ENCODE results near the gene PHACTR3.

Gene PHACTR3

GRCh38 chr20:59574308-59574707 is 30.0 kb upstream of the PHACTR3 start:
- no peak for DNase-seq (ENCODE audit: low read depth)

DNA sequence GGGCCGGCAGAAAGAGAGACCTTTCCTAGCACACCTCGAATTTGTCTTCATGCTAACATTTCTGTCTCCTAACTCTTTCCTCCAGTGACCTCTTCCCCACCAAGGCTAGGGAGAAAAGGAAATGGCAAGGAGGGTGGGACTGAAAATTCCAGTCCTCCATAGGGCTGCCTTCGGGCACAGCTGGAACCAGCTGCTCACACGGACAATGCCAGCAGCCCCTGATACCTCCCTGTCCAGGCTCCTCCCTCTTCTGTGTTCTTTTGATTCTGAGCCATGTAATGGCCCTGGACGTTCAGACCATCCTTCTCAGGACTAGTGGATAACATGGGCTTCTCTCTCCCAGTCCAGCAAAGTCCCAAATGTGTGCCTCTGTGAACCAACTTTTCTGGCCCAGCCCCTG is 29.1 kb upstream of the PHACTR3 start:
- DNase-seq (ENCODE audit: low read depth): no peak

DNA sequence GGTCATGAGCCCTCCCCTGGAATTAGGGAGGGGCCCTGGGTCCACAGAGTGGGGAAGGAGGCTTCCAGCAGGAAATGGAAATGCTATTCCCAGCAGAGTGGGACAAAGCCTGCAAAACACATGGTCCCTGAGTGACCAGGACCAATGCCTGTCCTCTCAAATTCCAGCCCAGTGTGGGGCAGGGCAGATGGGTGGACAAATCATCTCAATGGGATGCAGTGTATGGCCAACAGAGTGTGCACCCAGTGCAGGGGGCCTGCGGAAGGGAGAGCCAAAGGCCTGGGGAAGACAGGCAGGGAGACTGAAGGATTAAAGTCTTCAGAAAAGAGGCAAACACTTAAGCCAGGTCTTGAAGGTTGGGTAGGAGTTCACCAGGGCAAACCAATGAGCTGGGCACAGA is 28.7 kb upstream of the PHACTR3 start:
- no peak for DNase-seq (ENCODE audit: low read depth)

DNA sequence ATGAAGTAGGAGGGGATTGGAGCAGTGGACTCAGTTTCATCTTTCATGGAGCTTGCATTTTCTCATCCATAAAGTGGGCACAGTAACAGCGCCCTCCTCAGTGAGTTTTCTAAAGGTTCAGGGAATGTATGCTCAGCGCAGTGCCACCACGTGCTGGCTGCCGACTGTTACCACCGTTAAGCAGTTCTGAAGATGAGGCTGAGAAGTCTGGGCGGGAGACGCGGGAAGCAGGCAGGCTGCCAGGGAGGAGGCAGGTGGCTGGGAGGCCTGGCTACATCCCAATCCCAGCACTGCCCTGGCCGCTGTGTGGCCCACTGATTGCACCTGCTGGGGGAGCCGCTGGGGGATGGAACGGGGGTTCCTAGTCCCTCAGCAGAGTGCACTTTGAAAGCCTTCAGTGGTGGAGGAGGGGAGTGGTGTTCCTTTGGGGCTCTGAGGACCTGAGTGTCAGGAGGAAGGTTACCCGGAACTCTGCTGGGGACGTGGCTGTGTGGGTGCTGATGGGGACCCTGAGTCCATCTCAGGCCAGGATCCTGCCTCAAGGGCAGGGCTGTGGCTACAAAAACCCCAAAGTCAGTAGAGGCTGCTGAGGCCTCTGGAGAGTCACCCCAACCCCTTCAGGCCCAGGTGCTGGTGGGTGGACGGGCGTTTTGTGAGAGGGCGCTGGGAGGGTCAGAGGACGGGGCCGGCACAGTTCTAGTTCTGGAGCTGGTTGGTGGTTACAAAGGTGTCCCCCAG is 28.0 kb upstream of the PHACTR3 start:
- DNase-seq (ENCODE audit: low read depth): no peak

DNA sequence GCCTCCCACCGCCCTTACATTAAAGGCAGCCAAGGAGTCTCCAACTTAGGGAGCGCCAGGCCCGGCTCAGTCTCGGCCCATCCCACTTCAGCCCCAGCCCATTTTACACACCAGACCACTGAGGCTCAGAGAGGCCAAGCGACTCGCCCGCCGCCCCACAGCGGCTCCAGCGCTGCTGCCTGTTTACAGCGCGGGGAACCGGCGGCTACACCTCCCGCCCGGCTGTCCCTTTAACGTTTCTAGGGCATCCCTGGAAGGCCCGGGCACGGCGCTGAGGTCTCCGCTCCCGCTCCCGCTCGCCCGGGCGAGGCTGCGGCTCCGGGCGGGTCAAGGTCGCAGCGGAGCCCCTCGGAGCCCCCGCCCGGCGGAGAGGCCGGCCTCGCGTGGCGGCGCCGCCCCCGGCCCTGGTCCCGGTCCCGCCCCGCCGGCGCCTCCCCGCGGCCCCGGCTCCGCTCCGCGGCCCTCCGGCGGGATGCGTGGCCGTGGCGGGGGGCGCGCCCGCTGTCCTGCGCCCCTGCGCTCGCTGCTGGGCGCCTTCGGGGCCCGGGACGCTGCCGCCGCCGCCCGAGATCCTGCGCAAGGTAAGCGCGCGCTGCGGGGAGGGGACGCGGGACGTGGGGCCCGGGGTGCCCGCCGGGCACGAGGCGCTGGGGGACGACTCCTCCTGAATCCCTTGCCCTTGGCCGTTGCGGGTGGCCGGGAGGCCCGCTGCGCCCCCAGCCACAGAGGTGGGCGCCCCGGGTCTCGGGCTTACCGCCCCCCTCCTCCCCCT is 27.1 kb upstream of the PHACTR3 start:
- no peak for DNase-seq (ENCODE audit: low read depth)

DNA sequence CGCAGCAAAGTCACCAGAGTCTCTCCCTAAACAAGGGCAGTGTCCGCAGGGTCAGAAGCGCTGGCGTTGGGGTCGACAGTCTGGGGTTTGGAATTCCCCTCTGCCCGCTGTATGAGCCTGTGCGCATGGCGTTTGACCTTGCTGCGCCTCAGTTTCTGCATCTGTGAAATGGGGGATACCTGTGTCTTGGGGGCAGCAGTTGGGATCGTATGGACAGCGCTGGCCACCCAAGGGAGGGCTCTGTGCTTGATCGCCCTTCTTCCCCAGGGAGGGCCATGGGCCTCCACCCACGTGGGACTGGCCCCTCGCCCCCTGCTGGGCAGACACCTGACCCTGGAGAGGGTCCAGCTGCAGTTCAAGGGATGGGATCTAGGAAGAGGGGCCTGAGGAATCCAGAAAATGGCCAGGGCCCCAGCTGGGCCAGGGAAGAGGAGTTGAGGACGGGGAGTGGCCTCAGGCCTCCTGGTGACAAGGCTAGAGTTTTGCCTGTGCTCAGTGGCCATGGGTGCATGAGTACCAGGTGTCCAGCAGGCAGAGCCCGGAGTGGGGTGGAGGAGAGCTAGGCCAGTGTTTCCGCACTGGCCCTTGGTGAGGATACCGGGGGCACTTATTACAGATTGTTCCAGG is 26.4 kb upstream of the PHACTR3 start:
- no peak for DNase-seq (ENCODE audit: low read depth)

DNA sequence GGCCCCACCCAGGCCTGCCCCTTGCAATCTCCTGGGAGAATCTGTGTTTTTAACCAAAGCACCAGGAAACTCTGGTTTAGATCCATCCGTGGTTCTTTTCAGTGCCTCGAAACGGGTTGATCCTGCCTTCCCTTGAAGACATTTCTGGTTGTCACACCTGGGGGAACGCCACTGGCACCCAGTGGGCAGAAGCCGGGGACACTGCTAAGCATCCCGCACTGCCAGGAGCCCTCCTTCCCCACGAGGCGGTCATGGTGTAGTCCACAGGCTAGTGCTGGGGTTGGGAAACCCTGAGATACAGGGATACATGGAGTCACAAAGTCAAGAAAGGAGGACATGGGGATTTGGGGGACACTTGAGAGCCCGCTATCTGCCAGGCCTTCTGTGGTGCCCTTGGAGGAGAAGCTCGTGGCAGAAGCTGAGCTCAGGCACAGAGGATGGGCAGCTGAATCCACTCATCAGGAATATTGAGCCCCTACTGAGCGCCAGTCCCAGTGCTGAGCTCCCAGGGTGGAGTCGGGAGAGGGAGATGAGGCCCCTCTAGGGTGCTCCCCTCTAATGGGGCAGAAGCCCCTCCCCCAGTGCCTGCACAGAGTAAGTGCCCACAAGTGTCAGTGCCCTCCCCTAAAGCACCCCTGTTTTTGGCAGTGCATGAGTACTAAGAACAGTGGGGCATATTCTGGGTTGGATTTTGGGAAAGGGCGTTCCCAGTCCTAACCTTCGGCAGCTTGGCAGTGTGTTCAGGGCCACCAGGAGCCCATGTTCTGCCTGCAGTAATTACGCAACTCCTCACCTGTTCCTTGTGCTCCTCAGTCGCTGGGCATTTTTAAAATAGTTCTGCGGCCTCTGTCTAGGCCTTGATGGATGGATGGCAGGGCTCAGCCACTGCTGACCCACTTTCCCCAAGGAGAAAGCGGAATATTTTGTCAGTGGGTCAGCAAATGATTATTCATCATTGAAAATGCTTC is 25.6 kb upstream of the PHACTR3 start:
- no peak for DNase-seq (ENCODE audit: low read depth)

DNA sequence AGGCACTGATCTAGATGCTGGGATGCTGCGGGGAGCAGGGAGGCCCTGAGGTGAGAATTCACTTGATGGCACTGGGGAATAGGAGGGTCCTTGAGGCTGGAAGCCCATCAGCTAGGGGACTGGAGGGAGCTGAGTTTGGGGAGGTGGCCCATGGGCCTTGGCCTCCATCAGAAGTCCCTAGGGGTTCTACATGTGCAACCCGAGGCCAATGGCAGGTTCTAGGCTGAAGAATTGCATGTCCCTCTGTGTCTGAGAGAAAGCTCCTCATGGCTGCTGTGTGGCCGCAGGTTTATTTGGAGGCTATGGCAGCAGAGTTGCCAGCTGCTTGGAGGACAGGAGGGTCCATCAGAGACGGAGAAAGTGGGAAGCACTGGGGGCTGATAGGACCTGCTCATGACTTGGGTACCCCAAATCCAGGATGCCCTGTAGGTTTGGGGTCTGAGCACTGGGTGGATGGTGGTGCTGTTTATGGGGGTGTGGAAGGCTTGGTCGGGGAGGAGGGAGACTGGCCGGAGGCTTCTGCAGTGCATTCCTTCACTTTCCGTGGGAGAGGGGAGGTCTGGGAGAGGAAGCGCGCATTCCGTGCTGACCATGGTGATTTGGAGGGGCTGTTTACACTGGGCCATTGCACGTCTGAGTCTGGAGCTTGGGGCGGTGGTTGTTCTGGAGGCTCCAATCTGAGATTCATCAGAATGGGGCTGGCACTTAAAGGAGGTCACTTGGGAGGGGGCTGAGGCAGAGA is 24.8 kb upstream of the PHACTR3 start:
- no peak for DNase-seq (ENCODE audit: low read depth)

GRCh38 chr20:59580146-59580946 is 24.0 kb upstream of the PHACTR3 start:
- no peak for DNase-seq (ENCODE audit: low read depth)

DNA sequence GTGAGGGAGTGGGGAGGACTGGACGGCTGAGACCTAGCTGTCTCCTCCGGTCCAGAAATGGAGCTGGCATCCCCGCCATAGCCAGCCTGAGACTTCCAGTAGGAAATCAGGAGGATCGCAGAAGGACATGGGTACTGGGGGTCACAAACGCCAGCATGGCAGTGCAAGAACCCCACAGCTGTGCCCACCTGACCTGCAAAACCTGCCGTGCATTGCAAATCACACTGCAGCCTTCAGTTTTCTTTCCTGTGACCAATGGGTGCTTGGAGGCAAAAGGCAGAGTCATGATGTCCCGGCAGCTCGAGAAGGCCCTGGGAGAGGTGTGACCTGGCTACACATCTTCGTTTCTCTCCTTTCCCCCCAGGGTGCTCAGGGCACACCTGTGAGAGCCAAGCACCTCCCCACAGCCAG is 23.3 kb upstream of the PHACTR3 start:
- DNase-seq (ENCODE audit: low read depth): no peak

DNA sequence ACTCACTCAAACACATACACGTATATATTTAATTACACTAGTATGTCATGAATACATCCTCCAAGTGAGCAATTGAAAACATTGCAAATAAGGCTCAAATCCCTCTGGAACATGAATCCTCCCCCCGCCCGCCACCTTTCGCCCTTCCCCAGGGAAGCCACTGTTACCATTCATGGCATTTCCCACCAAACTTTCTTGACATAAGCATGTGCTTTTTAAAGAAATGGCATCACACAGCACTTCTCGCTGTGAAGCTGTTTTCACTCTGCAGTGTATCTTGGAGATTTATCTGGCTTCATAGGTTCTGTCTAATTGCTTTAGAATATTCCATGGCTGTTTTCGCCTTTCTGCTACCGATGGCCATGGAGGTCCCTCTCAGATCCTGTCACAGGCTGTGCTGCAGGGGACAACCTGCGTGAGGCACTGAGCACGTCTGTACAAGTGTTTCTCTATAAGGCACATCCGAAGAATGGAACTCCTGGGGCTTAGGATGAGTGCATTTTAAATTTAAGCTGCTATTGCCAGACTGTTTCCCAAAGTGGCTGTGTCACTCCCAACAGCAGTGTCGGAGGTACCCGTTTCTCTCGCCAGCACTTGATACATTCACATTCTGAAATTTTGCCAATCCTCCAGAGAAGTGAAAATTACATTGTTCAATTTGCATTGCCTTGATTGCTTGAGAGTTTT is 22.2 kb upstream of the PHACTR3 start:
- DNase-seq (ENCODE audit: low read depth): no peak

DNA sequence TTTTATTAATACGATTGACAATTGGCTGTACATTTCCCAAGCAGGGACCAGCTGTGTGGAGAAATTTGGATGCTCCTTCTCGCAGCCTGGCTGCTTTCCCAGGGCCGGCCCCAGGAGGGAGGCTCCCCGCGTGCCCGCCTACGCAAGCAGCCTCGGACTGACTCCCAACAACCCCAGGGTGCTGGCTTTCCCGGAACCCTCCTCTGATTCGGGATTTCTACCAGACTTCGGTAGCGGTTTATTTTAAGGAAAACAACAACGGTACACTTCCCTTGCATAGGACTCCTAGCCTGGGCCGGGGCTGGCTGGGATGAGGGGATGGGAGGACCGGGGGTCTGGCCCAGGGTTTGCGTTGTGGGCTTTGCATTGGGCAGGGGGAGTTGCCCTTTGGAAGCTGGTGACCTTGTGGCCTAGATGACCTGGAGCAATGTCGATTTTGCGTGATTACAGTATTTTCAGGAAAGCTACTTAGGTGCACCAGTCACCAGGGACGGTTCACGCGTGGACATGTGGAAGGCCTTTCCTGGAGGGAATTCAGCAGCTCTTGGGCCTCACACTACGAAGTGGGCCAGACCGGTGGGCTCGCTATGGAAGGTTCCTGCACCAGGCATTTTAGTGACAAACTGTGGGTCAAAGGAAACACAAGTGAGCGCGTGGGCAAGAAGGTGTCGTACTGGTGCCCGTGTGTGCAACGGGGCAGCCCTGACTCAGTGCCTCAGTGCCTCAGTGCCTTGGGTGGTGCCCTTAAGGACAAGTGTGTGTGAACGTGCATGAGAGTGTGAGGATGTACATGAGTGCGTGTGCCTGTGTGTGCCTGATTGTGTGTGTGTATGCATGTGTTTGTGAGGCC is 20.7 kb upstream of the PHACTR3 start:
- DNase-seq (ENCODE audit: low read depth): no peak

GRCh38 chr20:59584278-59584925 is 19.9 kb upstream of the PHACTR3 start:
- no peak for DNase-seq (ENCODE audit: low read depth)

DNA sequence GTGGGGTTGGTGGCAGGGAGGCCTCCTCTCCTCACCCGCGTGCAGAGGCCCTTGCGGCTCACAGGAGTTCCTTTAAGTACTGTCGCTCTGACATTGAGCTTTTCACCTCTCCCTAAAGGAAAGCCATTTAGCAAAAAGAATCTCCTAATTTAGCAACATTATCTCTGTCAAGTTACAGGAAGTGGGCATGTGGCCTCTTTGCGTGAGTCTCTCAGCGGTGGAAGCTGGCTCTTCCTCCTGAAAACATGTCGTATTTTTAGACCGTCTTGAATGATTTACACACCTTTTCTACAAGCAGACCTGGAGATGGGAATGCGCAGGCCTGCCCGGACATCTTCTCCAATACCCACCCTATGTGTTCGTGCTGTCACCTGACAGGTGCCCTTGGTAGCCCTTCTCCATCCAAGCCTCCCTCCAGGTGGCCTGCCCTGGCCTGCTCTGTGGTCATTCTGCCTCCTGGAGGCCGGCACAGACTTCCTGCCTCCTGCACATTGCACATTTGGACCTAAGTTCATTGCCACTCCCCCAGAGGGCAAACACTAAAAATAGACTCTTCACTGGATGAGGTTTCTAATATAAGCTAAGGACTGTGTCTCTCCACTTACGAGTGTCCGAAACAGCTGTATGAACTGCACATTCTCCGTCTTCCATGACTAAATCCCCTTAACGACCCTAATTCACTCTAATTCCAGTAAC is 18.5 kb upstream of the PHACTR3 start:
- DNase-seq (ENCODE audit: low read depth): no peak

DNA sequence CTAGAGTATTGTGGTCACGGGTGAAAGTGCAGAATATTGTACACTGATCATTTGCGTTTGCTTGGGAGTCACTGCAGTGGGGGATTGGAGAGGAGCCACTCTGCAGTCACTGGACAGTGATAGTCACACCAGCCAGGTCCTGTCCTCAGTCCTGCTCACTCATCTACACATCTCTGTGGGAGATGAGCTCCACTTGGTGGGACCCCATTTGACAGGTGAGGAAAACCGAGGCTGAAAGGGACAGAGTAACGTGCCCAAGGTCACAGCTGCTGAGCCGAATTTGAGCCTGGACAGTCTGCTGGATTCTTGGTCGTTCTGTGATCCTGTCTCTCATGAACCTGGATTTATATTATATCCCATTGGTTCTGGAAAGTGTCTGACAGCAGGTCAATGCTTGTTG is 17.7 kb upstream of the PHACTR3 start:
- DNase-seq (ENCODE audit: low read depth): no peak

DNA sequence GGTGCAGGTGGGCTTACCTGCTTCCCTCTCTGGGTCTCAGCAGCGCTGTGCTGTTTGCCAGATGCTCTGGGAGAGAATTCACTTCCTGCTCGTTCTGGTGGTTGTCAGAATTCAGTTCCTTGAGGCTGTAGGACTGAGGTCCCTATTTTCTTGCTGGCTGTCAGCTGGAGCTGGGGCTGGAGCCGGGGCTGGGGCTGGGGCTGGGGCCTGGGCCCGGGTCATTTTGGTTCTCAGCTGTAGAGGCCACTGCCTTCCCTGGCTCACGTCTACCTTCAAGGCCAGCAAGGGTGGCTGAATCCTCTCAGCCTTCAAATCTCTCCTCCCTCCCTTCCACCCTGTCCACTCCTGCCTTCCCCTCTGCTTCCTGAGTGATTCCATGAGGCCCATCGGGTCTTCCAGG is 16.8 kb upstream of the PHACTR3 start:
- no peak for DNase-seq (ENCODE audit: low read depth)

GRCh38 chr20:59588236-59588855 is 16.0 kb upstream of the PHACTR3 start:
- DNase-seq (ENCODE audit: low read depth): no peak

All from stimulated activated CD4-positive, alpha-beta T cell treated with anti-CD3 and anti-CD28 coated beads, Interleukin-2, amount 100 ng/mL, for 4 hours (primary cell).